GM19395 (cell line): ENCODE measurements around the gene POU4F1.
A peak's percentile ranks its signal among the peaks of the same experiment; 100 is the strongest.

Source experiments
- ATAC-seq: cut with Tn5 transposase; IDR thresholded peaks from one replicate; pipeline ENCODE4 v1.9.1; 2021; ENCODE audit warnings: mild to moderate bottlenecking, moderate library complexity; ENCODE audit not compliant: unreplicated experiment

Gene POU4F1

DNA sequence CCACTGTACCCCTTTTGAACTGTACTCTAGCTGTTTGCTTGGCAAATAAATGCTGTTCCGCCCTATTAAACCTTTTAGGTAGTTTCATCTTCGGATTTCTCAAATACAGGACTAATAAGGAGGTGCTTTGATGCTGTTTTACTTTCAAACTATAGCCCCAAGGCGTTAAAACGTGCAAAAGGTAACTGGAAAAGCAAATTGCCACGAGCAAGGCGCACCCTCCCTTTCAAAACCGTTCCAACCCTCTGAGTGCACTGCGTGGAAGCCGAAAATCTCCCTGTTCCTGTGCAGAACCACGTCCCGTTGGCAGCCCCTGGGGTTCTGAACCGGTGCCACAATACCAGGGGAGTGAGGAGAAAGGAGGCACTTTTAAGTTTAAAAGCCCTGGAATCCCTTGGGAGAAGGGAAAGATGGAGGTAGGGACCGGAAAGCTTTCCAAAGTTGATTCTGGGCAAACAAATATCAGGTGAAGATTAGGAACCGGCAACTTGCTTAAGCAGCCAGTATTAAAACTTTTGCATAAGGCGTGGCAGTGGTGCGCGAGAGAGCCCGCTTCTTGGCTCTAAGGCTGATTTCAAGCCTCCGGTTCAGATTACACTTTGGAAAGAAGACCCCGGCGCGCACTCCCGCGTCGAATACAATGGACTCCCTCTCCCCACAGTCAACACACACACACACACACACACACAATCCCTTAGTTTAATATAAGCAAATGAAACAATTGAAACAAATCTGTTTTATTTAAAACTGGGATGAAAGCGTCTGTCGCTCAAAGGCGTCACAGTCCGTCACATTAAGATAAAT lies 9.5 kb downstream of the POU4F1 start:
- no peak for ATAC-seq

GRCh38 chr13:78593129-78593528 lies 10.2 kb downstream of the POU4F1 start:
- no peak for ATAC-seq

- no peak for ATAC-seq
Measured at GRCh38 chr13:78592584-78592983, 10.8 kb downstream of the POU4F1 start.

- no peak for ATAC-seq
Measured at GRCh38 chr13:78589206-78589605, 14.1 kb downstream of the POU4F1 start.

GRCh38 chr13:78587395-78587794 lies 16.0 kb downstream of the POU4F1 start:
- no peak for ATAC-seq

DNA sequence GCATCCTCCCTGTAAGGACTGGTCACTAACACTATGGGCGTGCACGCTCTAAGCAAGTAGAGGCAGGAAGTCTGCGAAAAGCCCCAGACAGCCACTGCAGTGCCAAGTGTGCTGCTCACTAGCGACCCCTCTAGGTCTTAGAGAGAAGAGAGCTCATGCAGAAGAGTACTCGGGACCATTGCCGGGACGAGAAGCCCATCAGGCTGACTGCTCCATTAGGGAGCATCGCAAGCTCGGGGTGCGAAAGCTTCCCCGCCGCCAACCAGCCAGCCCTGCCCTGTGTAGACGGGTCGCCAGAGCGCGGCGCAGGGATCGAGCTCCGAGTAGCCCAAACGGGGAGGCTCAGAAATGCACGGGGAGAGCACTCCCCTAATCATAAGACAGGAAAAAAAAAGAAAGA lies 16.6 kb downstream of the POU4F1 start:
- no peak for ATAC-seq

DNA sequence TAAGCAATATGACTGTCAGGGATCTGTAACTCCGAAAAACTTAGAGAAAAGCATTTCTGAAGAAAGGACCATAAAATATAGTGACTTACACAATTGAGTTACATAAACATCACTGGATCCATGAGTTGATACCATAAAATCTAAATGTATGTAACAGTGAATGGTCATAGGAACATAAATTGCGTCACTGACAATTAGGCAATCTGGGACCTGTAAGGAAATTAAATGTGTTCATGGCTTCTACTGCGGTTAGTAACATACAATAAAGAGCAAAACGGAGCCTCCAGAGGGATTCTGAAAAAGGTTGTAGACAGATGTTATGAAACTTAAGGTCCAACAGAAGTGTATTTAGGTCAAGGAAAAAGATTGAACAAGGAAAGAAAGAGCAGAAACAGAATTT lies 27.1 kb downstream of the POU4F1 start:
- no peak for ATAC-seq

DNA sequence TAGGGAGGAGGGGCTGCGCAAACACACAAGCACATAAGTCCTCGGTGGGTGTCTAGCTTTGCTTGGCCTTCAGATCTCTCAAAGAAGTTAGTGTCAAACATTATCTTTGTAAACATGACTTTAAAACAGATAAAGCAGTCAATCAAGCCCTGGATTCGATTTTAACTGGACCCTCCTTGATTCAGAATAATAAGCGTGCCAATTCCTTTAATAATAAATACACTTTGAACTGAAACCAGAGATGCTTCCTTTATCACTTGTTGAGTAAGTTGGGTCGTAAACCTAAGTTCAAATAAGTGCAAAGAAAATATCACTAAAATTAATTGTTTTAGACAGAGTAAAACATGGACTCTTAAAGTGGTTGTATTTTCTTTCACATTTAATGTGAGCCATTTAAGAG lies 30.9 kb downstream of the POU4F1 start:
- no peak for ATAC-seq

GRCh38 chr13:78569029-78569428 lies 34.3 kb downstream of the POU4F1 start:
- ATAC-seq: no peak

- no peak for ATAC-seq
Measured at GRCh38 chr13:78566631-78567030, 36.7 kb downstream of the POU4F1 start.

DNA sequence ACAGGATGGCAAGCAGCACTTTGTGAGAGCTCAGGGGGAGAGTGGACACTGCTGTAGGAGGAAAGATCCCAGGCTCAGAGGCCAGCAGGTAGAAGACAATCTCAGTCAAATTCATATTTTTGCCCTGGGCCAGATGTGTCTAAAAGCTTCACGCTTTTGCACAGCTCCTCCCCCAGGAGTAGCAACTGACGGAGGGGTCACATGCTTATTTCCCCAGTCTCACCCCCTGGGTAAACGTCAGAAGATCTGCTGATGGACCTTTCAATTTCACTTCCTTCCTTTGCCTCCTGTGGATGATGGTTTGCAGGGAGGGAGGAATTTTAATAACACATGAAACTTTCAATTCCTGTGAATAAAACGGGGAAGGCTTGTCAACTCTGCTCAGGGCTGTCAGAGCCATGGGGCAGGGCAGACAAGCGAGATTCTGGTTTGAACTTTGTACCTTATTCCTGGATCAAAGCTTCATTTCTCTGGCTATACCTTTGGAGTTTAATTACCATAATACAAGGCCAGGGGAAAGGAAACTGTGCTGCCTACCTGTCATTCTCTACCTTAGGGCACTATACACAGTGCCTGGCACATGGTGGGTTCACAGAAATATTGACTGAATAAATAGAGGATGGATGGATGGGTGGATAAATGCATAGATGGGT lies 41.0 kb downstream of the POU4F1 start:
- peak; percentile 49 for ATAC-seq
